GM06990 (cell line): ENCODE data around the gene ANAPC4.

Source experiments
- DNase-seq: peaks from one replicate; pipeline ENCODE4 v3.0.0-alpha.2; 2011; ENCODE audit not compliant: insufficient read length; ENCODE audit errors: extremely low read depth
- H3K27me3 ChIP-seq: replicated peaks from 2 replicates; pipeline ENCODE4 v1.6.0; 2011; ENCODE audit warnings: low read length; ENCODE audit not compliant: control insufficient read depth, insufficient read depth
- H3K36me3 ChIP-seq: 2 replicates; pipeline ENCODE4 v1.5.1; 2011; ENCODE audit warnings: low read length; ENCODE audit not compliant: control insufficient read depth, insufficient read depth
- H3K4me3 ChIP-seq: replicated peaks from 2 replicates; pipeline ENCODE4 v1.5.1; 2011; ENCODE audit warnings: low read depth, mild to moderate bottlenecking, control low read depth, low read length
- TF ChIP-seq, protein P1 (sequence below): IDR thresholded peaks from 2 replicates; pipeline ENCODE4 v1.5.1; 2011; ENCODE audit warnings: low read length, control low read depth, mild to moderate bottlenecking, inconsistent platforms; ENCODE audit not compliant: insufficient read depth, poor library complexity, severe bottlenecking

The ANAPC4 gene

DNA sequence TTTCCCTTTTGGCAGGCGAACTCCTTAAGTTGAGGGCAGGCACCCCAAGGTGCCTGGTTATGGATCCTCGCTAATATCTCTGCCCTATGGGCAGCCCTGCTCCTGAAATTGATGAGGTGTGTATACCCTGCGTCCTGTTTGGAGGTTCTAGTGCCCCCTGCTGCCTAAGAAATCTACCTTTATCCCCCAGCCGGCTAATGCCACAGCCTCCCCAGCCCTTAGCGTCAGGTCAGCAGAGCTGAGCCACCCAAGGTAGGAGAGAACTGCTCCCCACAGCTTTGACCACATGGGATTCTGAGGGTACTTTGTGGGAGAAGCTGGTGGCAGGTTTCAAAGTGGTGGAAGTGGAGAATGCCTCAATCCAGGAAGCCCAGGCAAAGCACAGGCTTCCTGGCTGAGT, 50.8 kb downstream of the ANAPC4 start:
- H3K36me3 ChIP-seq = no peaks in the 10 kb centered on the region
- no peak overlapping the region for H3K4me3 ChIP-seq
- DNase-seq = no peak
- TF ChIP-seq, protein P1, sequence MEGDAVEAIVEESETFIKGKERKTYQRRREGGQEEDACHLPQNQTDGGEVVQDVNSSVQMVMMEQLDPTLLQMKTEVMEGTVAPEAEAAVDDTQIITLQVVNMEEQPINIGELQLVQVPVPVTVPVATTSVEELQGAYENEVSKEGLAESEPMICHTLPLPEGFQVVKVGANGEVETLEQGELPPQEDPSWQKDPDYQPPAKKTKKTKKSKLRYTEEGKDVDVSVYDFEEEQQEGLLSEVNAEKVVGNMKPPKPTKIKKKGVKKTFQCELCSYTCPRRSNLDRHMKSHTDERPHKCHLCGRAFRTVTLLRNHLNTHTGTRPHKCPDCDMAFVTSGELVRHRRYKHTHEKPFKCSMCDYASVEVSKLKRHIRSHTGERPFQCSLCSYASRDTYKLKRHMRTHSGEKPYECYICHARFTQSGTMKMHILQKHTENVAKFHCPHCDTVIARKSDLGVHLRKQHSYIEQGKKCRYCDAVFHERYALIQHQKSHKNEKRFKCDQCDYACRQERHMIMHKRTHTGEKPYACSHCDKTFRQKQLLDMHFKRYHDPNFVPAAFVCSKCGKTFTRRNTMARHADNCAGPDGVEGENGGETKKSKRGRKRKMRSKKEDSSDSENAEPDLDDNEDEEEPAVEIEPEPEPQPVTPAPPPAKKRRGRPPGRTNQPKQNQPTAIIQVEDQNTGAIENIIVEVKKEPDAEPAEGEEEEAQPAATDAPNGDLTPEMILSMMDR = no peak
- no peaks in the 10 kb centered on the region for H3K27me3 ChIP-seq

DNA sequence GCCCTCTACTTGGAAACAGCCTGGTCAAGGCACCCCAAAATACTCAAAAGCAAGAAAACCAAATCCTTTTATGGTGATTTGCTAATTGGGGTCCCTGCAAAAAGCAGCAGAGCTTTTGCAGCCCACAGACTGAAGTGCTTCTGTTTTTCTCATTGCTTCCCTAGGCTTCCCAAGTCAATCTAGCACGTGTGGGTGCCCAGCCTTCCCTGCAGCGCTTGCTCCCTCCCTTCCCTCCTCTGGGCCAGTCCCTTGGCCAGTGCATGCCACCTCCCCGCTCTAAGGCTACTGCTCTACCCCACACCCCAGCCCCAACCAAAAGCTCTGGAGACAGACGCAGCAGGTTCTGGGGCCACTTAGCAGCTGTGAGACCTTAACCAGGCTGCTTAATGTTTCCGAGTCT, 53.6 kb downstream of the ANAPC4 start:
- H3K4me3 ChIP-seq = no peak overlapping the region
- TF ChIP-seq, protein P1 = no peak
- no peak for DNase-seq
- no peaks in the 10 kb centered on the region for H3K27me3 ChIP-seq
- no peaks in the 10 kb centered on the region for H3K36me3 ChIP-seq

DNA sequence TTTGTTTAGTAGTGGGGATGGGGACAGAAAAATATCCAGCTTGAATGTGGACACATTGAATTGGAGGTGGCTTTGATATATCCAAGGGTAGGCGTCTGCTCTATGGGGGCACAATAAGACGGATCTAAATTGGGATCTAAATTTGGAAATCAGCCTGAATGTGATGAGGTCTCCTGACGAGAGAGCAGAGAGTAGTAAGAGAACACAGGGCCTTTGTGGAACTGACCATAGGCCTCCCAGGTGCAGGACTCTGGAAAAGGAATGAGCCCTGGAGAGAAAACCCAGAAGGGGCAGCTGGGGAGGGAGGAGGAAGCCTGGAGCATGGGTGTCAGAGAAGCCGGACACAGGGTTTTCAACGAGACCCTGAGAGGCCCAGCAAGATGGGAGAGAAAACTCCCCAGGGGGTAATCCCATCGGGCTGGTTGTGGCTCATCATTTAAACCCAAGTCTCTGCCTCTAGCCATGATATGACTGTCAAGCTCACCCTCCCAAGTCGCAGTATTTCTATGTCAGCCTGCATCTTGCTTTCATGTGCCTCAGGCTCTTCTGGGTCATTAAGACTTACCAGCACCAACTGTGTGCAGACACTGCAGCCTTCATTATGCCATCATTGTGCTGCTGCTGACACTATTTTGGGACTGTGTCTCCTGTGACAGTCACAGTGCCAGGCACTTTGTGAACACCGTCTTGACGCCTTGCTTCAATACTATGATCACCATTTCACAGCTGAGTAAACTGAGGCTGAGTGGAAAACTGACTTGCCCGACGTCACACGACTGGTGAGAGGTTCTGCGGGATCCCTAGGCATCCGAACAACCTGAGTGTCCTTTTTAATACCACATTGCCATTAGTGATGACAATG, 57.1 kb downstream of the ANAPC4 start:
- Histone ChIP-seq H3K36me3 (no peaks in the 10 kb centered on the region), H3K4me3 (no peak overlapping the region), H3K27me3 (no peaks in the 10 kb centered on the region)
- DNase-seq = no peak
- TF ChIP-seq, protein P1 = no peak

DNA sequence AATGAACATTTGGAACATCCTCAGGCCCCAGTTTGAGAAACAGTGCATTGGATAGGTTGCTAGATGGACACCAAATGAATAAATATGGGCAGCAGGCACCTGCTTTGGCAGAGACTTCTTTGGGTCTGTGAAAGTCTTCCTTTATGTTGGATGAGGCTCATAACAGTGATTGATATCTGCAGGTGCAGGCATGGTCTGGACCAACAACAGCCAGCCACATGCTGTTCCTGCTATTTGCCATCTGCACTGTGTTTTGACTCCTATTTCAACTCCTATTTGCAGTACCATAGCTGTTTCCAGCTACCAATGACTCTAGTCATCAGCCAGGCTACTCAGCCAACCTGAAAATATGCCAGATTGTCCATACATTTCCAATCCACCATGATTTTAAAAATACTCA, 60.9 kb downstream of the ANAPC4 start:
- no peaks in the 10 kb centered on the region for H3K36me3 ChIP-seq
- H3K4me3 ChIP-seq = no peak overlapping the region
- H3K27me3 ChIP-seq = no peaks in the 10 kb centered on the region
- TF ChIP-seq, protein P1 = no peak
- DNase-seq = no peak

DNA sequence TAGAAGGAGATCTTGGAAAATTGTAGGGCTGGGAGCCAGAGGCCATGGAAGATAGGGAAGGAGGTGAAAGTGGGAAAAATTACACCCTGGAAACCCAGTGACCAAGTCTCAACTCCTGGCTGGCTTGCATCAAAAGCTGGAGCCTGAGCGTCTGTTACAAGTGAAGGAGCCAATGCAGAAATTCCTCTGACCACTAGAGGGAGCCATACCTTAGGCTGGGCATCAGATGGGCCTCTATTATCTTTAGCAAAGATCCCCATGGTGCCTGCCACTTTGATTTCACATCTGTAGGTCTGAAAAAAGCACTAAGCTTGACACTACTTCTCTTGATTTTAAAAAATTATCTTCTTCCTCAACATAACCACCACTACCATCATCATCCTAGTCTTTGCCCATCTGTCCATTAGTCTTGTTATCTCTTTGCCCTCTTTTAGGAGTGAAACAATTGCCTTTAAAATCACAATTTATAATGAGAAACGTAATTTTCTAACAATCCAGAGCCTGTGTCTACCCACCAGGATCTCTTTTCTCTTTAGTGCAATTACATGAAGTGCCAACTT, 62.9 kb downstream of the ANAPC4 start:
- H3K4me3 ChIP-seq = no peak overlapping the region
- TF ChIP-seq, protein P1 = peak; percentile 94
- DNase-seq = no peak
- no peaks in the 10 kb centered on the region for H3K27me3 ChIP-seq
- H3K36me3 ChIP-seq = no peaks in the 10 kb centered on the region
